GM19023 (cell line): ENCODE data around the gene FAM204A.

Experiments used
- ATAC-seq: cut with Tn5 transposase; IDR thresholded peaks from one replicate; pipeline ENCODE4 v1.9.1; 2021; ENCODE audit warnings: mild to moderate bottlenecking, moderate library complexity; ENCODE audit not compliant: unreplicated experiment

Gene FAM204A

DNA sequence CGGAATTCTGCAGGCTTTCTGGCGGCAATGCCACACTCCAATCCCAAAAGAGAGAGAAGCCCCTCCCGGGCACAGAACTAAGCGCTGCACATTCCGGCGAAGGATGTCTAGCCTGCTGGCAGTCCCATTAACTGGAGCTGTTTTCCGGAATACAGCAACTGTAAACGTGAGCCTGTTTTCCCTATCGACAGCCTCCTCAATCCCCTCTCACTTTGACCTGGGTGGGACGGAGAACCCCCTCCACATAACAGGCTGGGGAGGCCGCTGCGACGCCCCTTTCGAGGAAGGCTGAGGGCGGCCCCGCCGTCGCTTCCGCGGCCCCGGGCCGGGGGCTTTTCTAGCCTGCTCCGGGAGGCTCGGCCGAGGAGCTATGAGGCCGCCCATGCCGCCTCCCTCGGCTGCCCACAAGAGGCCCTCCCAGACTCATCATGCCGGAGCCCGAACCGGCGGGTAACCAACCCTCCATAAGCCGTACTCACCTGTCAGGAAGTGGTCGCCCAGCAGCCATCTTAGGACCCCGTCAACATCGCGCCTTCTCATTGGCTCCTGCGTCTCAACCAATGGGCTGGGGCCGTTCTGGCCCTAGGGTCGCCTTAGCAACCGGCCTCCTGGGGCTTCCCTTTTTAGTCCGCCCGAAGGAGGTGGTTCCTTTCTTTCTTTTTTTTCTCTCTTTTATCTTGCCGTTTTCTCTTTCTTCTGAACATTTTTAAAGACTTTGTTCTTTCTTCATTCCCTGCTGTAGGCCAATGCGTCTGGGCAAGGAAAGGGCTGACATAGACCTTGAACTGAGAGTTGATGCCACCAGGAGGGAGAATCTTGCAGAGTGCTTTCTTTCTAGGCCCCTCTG is at the start of gene FAM204A:
FAM204A (minus strand) TSS at position 534 of the 847 bp plus-strand sequence. CDS start 5,909 bp downstream, outside the sequence.
- ATAC-seq: peak; percentile 100

DNA sequence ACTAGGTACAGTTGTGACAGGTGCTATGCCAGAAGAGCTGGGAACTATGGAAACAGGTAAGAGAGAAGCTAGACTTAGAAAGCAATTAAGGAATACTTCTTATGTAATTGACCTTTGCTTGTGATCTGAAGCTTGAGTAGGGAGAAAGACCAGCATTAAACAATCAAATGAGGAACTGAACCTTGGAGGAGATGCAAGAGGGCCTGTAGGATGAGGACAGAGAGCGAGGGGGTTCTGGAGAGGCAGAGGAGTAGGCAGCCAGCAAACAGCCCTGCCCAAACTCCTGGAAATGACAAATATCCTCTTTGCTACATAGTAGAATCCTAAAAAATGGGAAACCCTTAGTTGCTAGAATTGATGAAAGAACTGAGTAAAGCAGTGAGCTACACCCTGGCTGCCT is 41.6 kb upstream of the FAM204A start:
- no peak for ATAC-seq

DNA sequence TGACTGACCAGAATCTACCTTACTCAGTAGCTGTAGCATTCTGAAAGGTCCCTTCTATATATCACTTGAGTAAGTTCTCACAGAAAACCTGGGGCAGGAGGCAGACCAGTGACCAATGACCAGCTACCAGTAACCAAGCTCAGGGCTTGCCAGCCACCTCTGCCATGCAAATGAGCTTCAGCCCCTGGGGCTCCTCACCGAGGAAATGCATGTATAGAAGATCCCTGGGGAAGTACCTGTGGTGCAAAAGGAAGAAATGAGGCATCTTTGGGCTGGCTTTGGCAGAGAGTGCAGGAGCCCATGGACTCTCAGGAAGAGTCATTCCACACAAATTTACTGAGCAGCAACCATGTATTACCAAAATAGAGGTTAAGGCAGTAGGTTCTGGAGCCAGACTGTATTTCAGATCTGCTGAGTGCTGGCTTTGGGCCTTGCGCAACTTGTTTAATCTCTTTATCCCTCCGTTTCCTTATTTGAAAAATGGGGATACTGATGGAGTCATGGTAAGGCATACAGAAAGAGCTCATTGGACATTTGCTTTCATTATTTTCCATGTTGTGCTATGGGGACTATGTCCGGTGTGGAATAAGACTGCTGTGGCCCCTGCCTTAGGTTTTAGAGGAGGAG is 41.1 kb upstream of the FAM204A start:
- ATAC-seq: no peak

DNA sequence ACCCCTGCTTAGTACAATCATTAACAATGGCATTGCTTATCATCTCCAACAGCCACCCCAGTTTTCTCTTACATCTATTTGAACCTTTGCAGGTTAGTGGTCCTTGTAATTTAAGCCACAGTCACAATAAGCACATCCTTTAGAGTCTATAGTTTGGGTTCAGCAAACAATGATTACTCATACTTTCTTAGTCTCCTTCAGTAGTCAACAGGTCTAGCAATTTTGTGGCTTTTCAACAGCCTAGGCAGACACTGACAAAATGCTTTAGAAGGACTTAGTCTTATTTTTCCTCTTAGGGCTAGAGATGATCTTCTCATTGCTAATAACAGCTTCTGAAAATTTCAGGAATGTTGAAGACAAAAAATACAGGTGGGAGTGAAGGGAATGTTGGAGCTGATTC is 32.3 kb upstream of the FAM204A start:
- no peak for ATAC-seq

DNA sequence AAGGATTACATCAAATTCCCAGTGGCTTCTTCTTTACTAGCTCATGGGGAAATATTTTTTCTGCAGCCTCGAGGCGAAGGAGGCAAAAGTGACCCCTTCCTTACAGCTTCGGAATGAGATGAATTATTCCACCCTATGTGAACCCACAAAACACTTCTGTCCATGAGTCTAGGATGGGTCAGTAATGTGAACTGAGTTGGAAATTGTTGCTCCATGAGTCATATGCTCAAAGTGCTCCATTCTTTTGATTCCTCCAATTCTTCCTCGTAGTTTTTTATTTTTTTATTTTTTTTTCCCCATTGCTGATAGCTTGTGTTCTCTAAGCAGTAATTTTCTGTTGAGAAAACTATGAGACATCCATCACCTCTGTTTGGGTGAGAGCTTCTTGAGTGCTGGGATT is 31.7 kb upstream of the FAM204A start:
- no peak for ATAC-seq

DNA sequence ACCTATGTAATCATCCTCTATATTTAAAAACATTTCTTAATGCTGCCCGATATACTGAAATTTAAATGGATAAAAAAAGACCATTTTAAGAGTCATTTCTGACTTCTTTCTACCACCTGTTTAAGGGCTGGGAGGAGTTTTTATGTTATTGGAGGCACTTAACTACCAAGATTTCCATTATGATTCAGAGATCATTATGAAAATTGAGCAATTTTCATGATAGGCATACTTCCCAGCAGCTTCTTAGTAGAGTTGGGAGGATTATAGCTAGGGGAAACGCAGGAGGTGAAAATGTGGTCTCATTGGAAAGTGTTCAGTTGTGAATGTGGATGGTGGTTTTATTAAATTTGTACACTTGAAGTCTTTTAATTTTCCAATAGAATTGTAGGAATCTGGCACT is 28.4 kb upstream of the FAM204A start:
- no peak for ATAC-seq

DNA sequence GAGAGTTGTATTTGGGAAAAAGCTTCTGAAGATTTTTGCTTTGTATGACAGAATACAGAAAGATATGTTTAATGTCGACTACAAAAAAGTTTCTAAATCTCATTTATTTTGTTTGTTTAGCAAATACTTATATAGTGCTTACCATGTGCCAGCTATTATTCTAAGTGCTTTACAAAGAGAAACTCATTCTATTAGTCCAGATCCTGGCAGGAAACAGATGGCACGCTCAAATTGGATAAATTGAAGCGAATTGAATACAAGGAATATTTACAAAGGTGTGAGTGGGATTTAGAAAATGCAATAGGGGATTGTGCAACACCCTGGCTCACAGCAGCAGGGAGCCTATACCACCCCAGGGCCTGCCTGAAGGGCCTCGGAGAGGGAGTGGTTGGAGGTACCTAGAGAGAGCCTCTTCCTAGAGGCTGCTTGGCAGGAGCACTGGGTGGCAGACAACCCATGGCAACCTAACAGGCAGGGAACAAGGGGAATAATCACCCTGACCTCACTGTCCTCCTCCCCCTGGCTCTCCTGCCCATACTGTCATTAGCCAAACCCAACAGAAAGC is 27.6 kb upstream of the FAM204A start:
- no peak for ATAC-seq

DNA sequence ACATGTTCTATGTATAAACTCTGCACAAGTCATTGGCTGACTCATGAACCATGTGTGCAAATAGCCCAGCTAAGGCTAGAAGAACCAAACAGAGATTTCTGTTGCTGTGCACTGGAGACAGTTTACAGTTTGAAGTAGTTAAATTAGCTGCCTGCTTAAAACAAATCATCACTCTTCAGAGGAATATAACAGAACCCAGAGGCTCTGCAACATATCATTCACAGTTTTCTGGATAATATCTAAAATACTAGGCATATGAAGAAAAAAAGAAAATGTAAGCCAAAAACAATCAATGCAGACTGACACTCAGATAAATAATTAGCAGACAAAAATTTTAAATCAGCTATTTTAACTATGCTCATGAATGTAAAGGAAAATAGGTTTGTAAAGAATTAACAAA is 23.6 kb upstream of the FAM204A start:
- no peak for ATAC-seq

DNA sequence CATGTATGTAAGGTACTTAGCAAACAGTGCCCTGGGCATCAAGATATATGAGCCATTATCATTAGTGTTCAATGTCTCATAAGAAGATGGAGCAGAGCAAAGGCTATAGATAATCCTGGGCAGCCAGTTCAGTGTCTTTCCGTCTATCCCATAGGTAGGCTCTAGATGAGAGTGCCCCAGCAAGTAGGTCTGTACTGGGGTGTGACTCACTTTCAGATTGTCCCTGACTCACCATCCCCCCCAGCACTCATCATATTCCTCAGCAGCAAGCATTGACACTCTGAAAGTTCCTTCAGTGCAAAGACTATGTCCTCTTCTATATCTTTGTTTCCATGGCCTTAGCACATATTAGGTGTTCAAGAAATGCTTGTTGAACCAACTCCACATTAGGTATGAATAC is 20.0 kb upstream of the FAM204A start:
- ATAC-seq: no peak

DNA sequence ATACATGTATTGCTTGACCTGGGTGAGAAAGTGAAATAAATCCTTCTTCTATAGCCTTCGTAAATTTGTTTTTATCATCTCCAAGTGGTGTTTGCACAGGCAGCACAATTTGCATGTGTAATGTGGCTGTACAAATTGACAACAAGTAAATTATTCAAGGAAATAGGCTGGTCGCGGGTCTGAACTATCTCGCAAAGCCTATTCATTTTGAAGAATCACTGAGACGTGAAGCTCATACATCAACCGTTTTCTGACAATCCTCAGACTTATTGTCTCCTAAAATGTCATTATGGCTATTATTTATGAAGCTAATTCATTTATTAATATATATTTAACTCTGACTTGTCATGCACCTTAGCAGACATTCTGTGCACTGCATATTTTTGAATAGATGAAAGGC is 16.2 kb upstream of the FAM204A start:
- no peak for ATAC-seq

DNA sequence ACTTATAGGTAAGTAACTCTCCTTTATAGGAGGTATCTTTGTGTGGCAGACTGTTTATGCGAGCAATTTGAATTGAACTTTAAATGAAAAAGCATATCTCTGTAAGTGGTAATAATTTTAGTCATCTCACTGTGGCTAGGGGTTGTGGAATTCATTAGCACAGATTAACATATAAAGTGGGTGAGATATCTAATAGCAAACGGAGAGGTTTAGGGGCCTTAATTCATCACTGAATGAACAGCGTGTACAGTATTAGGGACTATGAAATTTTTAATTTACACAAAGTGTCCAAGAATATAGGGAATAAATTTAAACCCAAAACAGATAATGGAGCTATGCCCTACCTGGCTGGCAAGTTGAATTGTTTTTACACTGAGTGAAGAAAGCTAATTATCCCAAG is 15.7 kb upstream of the FAM204A start:
- ATAC-seq: no peak

DNA sequence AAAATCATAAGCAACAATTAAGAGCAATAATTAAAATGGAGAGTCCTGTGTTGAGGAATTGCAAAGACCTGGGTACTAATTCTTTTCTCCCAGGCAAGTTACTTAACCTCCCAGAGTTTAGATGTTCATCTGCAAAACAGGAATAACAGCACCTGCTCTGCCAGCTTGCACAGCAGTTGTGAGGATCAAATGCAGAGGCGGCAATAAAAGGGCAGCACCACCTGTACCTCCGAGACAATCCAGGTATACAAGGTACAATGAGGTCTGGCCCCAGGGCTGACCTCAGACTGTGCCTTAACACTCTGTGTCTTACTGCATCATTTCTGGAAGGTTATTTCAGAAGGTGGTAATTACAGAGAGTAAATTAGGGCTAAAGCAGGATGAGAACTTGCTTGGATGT is 14.5 kb upstream of the FAM204A start:
- no peak for ATAC-seq

DNA sequence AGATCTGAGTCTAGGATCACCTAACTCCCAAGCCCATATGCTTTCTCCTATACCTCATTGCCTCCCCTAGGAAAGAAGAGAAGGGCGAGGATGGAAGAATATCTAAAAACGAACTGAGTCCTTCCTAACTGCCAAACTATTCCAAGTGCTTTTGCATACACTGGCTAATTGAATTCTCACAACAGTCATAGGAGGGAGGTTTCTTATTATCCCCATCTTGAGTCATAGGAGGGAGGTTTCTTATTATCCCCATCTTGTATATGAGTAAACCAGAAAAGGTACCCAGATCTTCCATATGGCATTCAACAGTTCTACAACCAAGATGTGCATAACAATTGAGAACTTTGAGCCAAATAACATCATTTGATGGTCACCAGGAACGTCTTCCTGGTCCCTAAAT is 13.1 kb upstream of the FAM204A start:
- ATAC-seq: no peak

DNA sequence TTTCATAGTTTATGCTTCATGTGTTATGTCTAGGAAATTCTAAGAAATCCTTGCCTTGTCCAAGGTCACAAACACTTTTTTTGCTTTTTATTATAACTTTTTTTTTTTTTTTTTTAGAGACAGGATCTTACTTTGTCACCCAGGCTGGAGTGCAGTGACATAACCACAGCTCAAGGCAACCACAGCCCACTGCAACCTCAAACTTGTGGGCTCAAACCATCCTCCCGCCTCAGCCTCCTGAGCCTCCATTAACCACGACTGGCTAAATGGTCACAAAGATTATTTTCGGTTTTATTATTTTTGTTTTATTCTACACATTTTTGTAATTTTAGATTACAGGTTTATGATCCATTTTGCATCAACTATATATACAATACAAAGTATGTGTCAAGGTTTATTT is 7.1 kb upstream of the FAM204A start:
- ATAC-seq: no peak

DNA sequence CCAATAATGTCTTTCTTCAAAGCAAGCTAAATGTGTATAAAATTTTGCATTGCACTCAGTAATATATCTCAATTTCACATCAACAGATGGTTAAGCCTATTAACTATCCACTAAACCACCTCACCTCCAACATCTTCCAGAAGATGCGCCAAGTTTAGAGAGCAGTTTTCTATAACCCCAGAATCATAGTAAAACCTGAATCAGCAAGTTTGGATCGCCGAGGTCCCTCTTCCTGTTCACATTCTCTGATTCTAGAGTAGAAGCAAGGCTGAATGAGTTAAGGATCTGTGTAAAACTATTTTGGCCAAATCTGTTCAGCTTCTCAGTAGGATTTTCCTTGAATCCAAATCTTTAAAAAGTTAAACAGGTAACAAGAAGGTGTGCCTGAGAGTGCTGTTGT is 1.4 kb upstream of the FAM204A start:
- no peak for ATAC-seq

DNA sequence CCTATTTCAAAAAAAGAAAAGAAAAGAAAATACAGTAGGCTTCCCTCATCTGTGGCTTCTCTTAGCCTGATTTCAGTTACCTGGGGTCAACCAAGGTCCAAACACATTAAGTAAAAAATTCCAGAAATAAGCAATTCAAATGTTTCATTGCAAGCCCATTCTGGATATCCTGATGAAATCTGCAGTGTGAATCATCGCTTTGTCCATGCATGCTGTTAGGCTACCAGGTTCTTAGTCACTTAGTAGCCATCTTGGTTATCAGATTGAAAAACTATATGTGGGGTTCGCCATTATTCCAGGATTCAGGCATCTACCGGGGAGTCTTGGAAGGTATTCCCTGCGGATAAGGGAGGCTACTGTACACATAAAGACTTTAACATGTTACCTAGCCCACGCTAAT is 991 bp upstream of the FAM204A start:
- ATAC-seq: no peak

DNA sequence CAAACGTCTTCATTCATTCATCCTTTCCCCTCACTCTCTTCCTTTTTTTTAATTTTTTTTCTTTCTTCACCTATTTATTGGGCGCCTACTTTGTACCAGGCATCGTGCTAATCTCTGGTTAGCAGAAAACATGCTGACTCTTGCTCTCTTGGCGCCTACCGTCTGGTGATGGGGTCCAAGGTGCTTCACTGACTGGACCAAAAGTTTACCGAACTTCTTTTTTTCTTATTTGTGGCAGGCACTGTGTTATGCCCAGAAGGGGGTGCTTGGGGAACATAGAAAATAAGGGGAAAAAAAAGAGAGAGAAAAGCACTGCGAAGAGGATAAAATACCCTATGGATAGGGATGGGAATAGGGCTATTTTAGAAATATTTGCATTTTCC is 505 bp upstream of the FAM204A start:
- peak; percentile 5 for ATAC-seq

DNA sequence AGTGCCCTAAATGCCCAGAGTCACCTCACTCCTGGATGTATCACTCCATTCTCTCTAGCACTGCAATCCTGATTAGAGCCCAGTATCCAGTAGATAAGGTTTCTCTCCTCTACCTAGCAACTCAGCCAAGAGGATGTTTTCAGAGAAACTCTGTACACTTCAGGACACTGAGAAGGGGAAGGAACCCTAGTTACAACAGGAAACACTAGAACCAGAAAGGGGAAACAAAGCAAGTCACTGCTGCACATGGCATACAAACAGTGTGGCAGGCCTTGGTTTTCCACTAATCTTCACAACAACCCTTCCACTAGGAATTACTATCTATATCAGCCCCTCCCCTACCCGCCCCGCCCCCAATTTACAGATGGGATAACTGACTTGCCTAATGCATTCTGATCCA is 1.6 kb downstream of the FAM204A start:
- no peak for ATAC-seq

DNA sequence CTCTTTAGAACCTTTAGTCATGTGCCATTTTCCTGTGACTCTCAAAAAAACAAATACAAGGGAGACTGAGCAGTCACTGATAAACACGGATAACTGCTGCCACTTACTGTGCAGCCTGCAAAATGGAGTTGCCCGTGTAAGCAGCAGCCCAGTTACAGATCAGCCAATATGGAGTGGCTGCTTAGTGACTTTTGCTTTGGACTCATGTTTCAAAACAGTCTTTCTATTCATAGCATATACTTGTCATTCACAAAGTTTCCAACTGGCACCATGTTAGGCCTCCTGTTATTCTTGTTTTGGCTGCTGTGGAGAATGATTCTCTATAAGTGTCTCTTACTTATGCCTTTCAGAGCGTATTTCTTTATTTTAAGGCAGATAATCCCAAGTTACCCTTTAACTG is 3.0 kb downstream of the FAM204A start:
- ATAC-seq: no peak

DNA sequence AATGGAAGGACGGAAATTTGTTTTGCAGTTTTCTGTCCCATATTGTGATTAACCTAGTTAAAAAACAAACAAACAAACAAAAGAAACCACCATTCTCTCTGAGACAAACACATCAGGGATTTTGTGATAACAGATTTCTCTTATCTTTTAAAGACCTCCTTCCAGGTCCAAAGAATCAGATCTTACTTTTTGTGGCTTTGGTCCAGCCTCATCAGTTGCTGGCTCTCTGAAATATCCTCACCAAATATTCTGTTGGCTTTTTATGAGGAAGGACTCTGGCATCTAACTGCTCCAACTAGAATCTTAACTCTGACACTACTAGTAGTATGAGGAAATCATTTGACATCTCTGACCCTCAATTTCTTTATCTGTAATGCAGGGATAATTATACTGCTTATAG is 4.8 kb downstream of the FAM204A start:
- ATAC-seq: no peak

DNA sequence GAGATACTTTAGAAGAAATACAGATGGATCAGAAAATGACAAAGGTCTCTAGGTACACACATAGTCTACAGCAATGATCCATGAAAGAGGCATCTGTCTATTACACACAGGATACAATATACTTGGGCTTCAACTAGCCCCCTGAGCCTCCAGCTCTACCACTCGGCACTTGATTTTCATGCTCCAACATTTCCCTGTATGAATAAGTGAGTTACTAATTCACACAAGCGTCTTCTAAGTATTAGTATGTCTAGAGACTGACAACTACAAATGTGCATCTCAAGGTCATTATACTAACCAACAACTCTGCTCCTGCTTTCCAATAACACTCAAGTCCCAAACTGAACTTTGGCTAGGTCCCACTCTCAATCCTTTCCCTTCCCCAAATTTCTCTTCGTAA is 8.3 kb downstream of the FAM204A start:
- ATAC-seq: no peak

DNA sequence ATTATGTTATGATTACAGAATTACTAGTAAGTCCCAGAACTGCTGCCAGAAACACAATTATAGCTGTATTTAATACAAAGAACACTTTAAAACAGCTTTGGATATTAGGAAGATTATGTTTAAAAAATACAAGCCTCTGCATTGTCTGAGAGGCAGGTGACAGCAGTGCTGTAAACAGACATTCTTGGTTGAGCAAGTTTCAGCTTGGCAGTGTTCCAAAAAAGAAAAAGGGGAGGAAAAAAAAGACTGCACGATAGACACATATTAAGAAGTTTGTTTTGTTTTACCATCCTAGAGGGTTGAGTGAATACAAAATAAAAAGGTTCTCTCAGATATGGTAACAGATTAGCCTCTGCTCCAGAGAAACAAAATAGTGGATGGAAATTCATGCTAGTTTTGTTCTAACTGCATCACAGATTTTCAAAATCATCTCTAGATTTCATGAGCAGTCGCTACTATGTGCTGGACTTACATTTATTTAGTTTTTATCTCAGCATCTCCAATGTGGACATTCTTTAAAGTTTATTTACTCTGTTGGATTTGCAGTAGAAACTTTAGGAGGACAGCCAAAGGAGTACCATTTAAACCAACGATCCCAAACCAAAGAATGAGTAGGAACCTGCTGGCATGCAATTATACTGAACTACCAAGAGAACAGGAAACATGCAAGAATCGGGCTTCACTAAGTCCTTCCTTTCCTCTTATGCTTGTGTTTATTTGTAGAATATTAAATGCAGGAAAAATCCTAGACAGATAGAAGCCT is 9.0 kb downstream of the FAM204A start:
- no peak for ATAC-seq
